ENCODE measurements around the gene PLEKHM3.

- TF ChIP-seq CTCF (conservative IDR thresholded peaks at IDR 0.05; ENCODE audit: low read depth, low read length) (no peak), EZH2 (IDR thresholded peaks at IDR 0.05; ENCODE audit: borderline replicate concordance, low read depth, low read length, poor library complexity, severe bottlenecking) (no peak)
Observed at GRCh38 chr2:207996848-207997247, 28.5 kb downstream of the PLEKHM3 start.

All from A673 (cell line).